Mesodermal cell (in vitro differentiated cells): Measurements from ENCODE around the gene TMCO4.

Experiments used
- H3K27ac ChIP-seq: 2 replicates; pipeline ENCODE4 v1.7.0; 2013; ENCODE audit warnings: mild to moderate bottlenecking, low read depth, low read length, moderate library complexity; ENCODE audit not compliant: severe bottlenecking
- H3K36me3 ChIP-seq: 2 replicates; pipeline ENCODE4 v1.7.1; 2013; ENCODE audit warnings: mild to moderate bottlenecking, low read length, moderate library complexity; ENCODE audit not compliant: control insufficient read depth, insufficient read depth
- H3K4me1 ChIP-seq: one replicate; pipeline ENCODE4 v1.7.1; 2013; ENCODE audit warnings: mild to moderate bottlenecking, low read length; ENCODE audit not compliant: insufficient read depth, control insufficient read depth, poor library complexity, severe bottlenecking
- H3K4me3 ChIP-seq: 2 replicates; pipeline ENCODE4 v1.7.0; 2013; ENCODE audit warnings: low read length, control low read depth, mild to moderate bottlenecking; ENCODE audit not compliant: insufficient read depth, poor library complexity, severe bottlenecking; ENCODE audit errors: extremely low read depth
- H3K9me3 ChIP-seq: 2 replicates; pipeline ENCODE4 v1.7.1; 2013; ENCODE audit warnings: mild to moderate bottlenecking, low read length, moderate library complexity; ENCODE audit not compliant: control insufficient read depth
- WGBS, 2 experiments: methylation state at CpG; one replicate each; pipeline ENCODE4 v1.1.5; 2013; ENCODE audit warnings: missing lambda C conversion rate in 2 of 2; ENCODE audit not compliant: insufficient coverage in 2 of 2; 5-methylcytosine and 5-hydroxymethylcytosine counted together

The TMCO4 gene

DNA sequence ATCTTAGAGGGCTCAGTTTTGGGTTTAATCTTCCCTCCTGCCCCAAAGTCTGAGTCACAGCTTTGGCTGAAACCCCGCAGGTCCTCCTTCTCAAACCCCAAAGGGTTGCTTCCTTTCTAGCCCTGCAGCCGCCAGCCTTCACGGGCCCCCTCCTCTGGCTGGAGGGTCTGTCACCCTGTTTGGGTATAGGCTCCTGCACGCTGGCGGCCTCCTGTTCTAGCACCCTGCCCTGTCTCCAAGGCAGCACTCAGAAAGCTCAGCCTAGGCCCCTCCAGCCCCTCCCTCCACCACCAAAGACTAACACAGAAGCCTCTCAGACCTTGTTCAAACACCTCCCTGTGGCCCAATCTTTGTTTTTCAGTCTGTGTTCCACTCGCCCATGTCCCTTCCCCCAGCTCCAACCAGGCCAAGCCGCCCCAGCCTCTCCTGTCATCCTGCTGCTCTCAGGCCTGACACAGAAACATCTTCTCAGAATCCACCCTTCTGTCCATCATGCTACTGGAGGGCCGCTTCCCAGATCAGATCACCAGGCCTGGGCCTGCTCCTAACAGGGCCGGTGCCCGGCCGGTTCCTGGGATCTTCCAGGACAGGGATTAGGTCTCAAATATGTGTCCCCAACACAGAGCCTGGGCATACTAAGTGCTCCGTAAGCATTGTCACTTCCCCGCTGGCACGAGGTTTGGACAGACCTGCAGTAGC, 99.5 kb downstream of the TMCO4 start:
- H3K4me3 ChIP-seq: no peak overlapping the region
- no peak overlapping the region for H3K27ac ChIP-seq
- WGBS, 2 experiments: 85 to 92% methylated on average over 12 to 14 of the region's 14 CpGs
- H3K9me3 ChIP-seq: no peaks in the 10 kb centered on the region
- H3K4me1 ChIP-seq: no peaks in the 10 kb centered on the region
- no peaks in the 10 kb centered on the region for H3K36me3 ChIP-seq

DNA sequence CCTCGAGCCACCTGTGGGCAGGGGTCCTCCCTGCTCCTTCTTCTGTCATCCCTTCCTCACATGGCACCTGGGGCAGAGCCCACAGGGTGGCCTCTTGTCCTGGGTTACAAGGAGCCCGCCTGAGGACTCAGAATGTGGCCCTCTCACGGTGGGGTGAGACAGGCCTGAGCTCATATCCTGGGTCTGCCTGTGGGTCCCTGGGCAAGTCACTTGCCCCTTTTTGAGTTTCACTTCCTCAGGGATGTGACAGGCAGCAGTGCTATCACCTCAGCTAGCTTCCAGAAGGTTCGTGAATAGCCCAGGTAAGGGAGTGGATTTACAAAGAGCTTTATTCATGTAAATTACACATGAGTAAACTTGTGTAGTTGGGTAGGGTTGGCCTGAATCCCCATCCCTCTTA, 101.5 kb downstream of the TMCO4 start:
- WGBS, 2 experiments: 80 to 92% methylated on average over 3 of the region's 4 CpGs
- Histone ChIP-seq H3K4me3 (no peak overlapping the region), H3K36me3 (no peaks in the 10 kb centered on the region), H3K9me3 (no peaks in the 10 kb centered on the region), H3K4me1 (no peaks in the 10 kb centered on the region), H3K27ac (no peak overlapping the region)

DNA sequence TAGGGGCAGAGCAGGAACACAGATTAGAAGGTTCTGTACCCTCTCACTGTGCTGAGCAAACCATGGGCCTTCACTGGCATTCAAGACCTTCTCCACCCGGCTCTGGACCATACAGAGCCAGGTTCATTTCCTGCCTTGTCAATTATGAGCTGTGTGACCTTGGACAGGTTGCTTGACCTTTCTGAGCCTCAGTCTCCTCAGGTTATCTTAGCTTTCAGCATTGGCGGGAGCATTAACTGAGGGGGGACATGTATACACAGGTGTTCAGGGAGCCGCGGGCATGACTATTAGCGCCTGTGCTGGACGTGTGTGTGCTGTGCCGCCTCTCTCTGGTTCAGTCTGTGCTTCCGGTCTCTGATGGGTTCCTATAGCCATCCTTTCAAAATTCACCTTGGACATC, 102.9 kb downstream of the TMCO4 start:
- Histone ChIP-seq H3K36me3 (no peaks in the 10 kb centered on the region), H3K4me3 (no peak overlapping the region), H3K4me1 (no peaks in the 10 kb centered on the region), H3K27ac (no peak overlapping the region), H3K9me3 (no peaks in the 10 kb centered on the region)
- 83 to 96% methylated on average over 8 of the region's 8 CpGs for WGBS, 2 experiments

DNA sequence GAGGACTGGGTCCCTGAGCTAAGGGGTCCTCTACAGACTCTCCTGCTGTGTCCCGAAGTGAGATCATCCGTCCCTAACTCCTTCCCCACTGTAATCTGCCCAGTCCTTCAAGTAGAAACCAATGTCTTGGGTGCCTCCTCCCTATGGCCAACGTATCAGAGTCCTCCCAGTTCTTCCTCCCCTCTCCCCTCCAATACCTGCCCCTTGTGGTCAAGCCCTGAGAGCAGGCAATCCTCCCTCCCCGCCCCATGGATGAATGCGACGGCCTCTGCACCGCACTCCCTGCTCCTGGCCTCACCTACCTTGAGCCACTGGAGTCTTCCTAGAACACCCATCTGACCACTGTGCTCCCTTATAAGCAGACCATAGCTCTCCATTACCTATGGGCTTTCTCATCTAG, 103.9 kb downstream of the TMCO4 start:
- WGBS, 2 experiments: 87 to 94% methylated on average over 6 to 7 of the region's 7 CpGs

DNA sequence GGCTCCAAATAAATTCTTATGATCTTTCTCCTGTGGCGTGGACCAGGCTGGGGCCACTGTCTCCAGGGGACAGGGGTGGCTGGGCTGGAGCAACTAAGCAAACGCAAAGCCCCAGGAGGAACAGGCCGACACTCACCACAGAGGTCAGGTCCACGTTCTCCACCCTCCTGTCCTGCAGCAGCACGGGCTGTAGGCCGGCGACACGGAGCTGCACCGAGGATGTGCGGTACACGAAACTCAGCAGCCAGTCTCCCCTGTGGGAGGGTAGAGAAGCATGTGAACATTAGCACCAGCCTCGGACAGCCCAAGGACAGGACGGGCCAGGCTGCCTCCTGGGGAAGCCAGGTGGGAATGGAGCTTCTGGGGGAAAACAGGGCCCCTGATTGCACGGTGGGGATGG, 105.4 kb downstream of the TMCO4 start:
- 84 to 87% methylated on average over 14 of the region's 14 CpGs for WGBS, 2 experiments
- H3K36me3 ChIP-seq: no peaks in the 10 kb centered on the region
- H3K4me1 ChIP-seq: no peaks in the 10 kb centered on the region
- H3K27ac ChIP-seq: no peak overlapping the region
- peaks cover 4% of the 10 kb centered on the region for H3K9me3 ChIP-seq
- no peak overlapping the region for H3K4me3 ChIP-seq

More for the DNA sequence above, 103.9 kb downstream of the TMCO4 start:
- Histone ChIP-seq H3K9me3 (no peaks in the 10 kb centered on the region), H3K4me1 (no peaks in the 10 kb centered on the region), H3K36me3 (no peaks in the 10 kb centered on the region), H3K4me3 (no peak overlapping the region), H3K27ac (no peak overlapping the region)

DNA sequence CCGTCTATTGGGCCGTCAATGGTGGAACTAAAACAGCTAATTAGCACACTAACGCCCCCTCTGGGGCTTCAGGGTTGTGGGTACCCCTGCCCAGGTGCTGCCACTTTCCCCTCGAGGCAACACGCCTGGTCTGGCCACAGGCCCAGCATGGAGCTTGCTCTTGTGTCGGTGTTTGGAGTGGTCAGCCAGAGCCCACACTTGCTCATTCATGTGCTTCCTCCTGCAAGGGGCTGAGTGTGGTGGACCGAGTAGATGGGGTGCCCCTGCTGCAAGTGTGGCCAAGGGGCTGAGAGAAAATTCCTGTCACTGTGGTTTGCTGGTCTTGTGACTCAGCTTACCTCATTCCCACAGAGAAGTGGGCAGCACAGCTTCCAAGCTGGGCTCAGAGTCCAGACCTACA, 109.4 kb downstream of the TMCO4 start:
- no peak overlapping the region for H3K27ac ChIP-seq
- no peaks in the 10 kb centered on the region for H3K36me3 ChIP-seq
- H3K4me1 ChIP-seq: no peaks in the 10 kb centered on the region
- no peak overlapping the region for H3K4me3 ChIP-seq
- H3K9me3 ChIP-seq: peaks cover 4% of the 10 kb centered on the region
- WGBS, 2 experiments: 82 to 88% methylated on average over 6 to 7 of the region's 7 CpGs

DNA sequence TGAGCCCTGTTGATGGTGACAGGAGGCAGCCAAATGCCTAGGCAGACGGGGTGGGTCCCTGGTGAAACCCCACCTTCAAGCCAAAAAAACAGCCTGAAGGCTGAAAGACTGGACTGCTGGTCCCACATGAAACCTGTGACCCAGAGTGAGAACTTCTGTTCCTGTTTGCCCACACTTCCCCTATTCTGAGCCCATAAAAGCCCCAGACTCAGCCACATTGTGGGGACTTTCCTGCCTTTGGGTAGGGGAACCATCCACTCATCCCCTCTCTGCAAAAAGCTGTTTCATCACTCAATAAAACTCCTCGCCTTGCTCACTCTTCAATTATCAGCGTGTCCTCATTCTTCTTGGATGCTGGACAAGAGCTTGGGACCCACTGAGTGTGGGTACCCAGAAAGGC, 109.9 kb downstream of the TMCO4 start:
- Histone ChIP-seq H3K4me3 (no peak overlapping the region), H3K36me3 (no peaks in the 10 kb centered on the region), H3K9me3 (peaks cover 4% of the 10 kb centered on the region), H3K27ac (no peak overlapping the region), H3K4me1 (no peaks in the 10 kb centered on the region)
- WGBS, 2 experiments: 90 to 92% methylated on average over 2 to 3 of the region's 3 CpGs

DNA sequence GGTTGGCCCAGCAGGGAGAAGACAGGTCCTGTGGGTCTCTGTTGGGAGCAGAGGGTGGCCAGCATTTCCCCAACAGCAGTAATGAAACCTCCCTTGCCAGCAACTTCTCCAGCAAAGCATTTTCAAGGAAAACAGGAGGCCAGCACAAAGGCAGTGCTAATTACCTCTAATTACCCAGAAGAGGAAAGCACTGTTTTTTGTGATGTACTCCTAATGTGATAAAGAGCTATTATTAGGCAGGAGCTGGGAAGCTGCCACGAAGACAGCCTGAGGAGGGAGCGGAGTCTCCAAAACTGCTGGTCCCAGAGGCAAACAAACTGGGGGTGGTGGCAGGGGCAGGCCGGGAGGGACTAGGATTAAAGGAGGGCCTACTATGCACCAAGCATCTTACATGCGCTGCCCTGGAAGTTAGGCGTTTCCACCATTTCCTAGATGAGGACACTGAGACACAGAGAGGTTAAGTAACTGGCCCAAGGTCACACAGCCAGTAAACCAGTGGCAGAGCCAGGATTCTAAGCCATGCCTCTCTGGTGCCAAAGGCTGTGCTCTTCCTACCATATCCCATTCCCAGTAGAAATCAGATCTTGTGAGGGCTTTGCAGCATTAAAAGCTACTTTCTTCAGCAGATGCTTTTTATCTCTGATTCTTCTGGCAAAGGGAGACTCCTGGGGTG, 110.5 kb downstream of the TMCO4 start:
- 56 to 70% methylated on average over 4 to 5 of the region's 5 CpGs for WGBS, 2 experiments
- Histone ChIP-seq H3K27ac (no peak overlapping the region), H3K9me3 (peaks cover 4% of the 10 kb centered on the region), H3K36me3 (no peaks in the 10 kb centered on the region), H3K4me3 (no peak overlapping the region), H3K4me1 (no peaks in the 10 kb centered on the region)

DNA sequence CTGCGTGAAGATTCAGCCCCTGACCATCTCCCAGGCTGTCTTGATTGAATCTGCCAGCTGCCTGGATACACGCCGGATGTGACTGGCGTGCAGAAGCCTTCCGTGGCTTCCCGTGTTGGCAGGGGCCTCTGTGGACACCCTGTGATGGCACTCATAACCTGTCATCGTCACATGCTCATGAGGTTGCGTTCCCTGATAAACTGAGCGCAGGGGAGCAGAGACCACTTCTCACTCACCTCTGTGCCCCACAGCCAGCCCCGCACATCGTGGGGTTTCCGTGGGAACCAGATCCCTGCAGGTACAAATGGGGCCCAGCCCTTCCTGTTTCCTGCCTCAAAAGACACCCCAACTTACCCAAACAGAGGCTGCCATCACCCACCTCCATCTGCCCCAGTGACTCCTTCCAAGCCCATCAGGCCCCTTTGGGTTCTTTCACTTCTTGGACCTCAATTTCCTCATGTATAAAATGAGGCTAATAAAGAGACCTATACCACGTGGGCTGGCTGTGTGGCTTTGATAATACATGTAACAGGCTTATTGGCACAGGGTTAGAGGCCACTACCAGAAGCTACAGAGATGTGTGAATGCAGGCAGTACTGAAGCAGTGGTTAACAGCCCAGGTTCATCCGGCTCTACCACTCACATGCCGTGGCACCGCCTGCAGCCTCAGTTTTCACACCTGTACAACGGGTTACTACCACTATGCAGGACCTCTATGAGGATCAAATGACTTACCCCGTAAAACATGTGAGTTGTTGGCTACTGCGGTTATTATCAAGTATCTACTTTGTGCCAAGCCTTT, 111.5 kb downstream of the TMCO4 start:
- Histone ChIP-seq H3K27ac (no peak overlapping the region), H3K36me3 (no peaks in the 10 kb centered on the region), H3K9me3 (peaks cover 4% of the 10 kb centered on the region), H3K4me3 (no peak overlapping the region), H3K4me1 (no peaks in the 10 kb centered on the region)
- 89 to 93% methylated on average over 17 to 18 of the region's 19 CpGs for WGBS, 2 experiments

DNA sequence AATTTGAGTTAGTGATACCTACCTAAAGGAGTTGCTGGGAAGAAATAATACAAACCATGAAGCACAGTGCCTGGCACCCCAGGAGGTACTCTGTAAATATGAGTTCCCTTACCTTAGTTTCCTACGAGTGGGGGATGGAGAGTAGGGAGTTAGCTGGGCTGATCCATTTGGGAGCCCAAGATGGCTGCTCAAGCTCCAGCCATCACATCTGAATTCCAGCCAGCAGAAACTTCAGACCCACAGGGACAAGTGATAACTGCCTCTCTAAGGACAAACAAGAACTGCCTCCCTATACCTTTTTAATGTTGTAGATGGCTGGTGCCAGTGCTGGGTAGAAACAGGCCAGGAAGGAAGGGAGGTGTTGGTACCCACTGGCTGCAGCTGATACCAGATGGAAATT, 112.3 kb downstream of the TMCO4 start:
- no peak overlapping the region for H3K4me3 ChIP-seq
- peaks cover 4% of the 10 kb centered on the region for H3K9me3 ChIP-seq
- H3K36me3 ChIP-seq: no peaks in the 10 kb centered on the region
- H3K4me1 ChIP-seq: no peaks in the 10 kb centered on the region
- no peak overlapping the region for H3K27ac ChIP-seq
- WGBS, 2 experiments: 80% methylated on average over 1 of the region's 1 CpG; no CpG with 5 or more reads in 1 of the 2 experiments
